ENCODE data around the gene IL9. TPM values are rescaled to one million over a fixed set of nuclear protein-coding genes. Genes with fewer than 3 reads are reported as not detected.

The IL9 gene
- total and polyA plus RNA-seq, 2 of the 4 experiments (the other 2 are of a cell fraction), result not detected

DNA sequence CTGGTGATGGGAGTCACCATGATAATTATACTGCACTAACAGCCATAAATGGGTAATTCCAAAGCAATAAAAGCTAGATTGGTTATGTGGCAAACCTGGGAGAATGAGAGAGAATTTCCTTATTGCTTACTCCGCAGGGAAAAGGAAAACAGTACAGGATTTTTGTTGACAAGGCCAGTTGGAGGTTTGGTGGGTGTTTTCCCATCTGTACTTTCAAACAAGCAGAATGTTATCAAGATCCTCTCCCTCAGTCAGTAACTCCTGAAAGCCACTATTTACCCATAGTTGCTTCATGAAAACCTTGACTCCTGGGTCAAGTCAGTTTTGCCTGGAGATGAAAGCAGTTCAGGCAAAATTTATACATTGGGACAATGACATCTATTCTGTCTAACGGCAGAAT is 26.4 kb downstream of the IL9 start:
- no TSS peak for BruUV-seq (replicated peaks)
- H3K9me3 ChIP-seq (ENCODE audit: control insufficient read depth, insufficient read depth, low read length), result no peaks in the 10 kb centered on the region
- no peak overlapping the region for H3K56ac ChIP-seq (ENCODE audit: extremely low read depth, insufficient read depth, low read length)
- no peak overlapping the region for H2BK20ac ChIP-seq (ENCODE audit: low read depth, low read length)
- in situ Hi-C loops (cut with MboI; ENCODE audit: low sequenced_read_pairs), result no loop called here
- no peak overlapping the region for H4K8ac ChIP-seq (ENCODE audit: low read depth in 2 of 2, low read length in 2 of 2)
- H3K79me1 ChIP-seq (ENCODE audit: low read depth in 1 of 2, low read length in 2 of 2), result no peaks in the 10 kb centered on the region
- H4K5ac ChIP-seq (ENCODE audit: low read depth, low read length), result no peak overlapping the region
- intact Hi-C loops (cut with micrococcal nuclease), result no loop called here
- no peak overlapping the region for H3K14ac ChIP-seq (replicated peaks; ENCODE audit: low read depth, low read length)
- H2AK9ac ChIP-seq (replicated peaks; ENCODE audit: low read depth, low read length, poor library complexity), result no peak overlapping the region
- ChIA-PET CTCF (interaction anchor here (0.6 kb wide), 1 partner anchor 25 kb away, joined by 3 read pairs; no protein-coding TSS in a partner anchor), POLR2A (ENCODE audit: unreplicated experiment) (no interaction called here)
- H3K4ac ChIP-seq (ENCODE audit: low read depth, low read length), result no peak overlapping the region
- ATAC-seq (ENCODE audit: low read depth) (no peak), DNase-seq (no peak)
- peaks cover 10% of the 10 kb centered on the region for H3K27me3 ChIP-seq (ENCODE audit: control insufficient read depth, insufficient read depth, low read length)
- H3K4me1 ChIP-seq (ENCODE audit: control insufficient read depth, insufficient read depth, low read length), result no peaks in the 10 kb centered on the region
- H4K91ac ChIP-seq (ENCODE audit: insufficient read depth, low read depth, low read length), result no peak overlapping the region
- H2BK5ac ChIP-seq (ENCODE audit: low read depth, low read length, poor library complexity, severe bottlenecking), result no peak overlapping the region
- TF ChIP-seq BHLHE40 (IDR thresholded peaks at IDR 0.05; ENCODE audit: low read depth, low read length), result no peak
- no peak for TF ChIP-seq RCOR1 (IDR thresholded peaks at IDR 0.05; ENCODE audit: insufficient replicate concordance, low read length)
- no peak for TF ChIP-seq RAD21 (IDR thresholded peaks at IDR 0.05; ENCODE audit: low read length)
- TF ChIP-seq FOS (IDR thresholded peaks at IDR 0.05; ENCODE audit: low read depth, low read length), result no peak
- no peak for TF ChIP-seq CHD1 (IDR thresholded peaks at IDR 0.05; ENCODE audit: low read depth, low read length)
- TF ChIP-seq CEBPB (IDR thresholded peaks at IDR 0.05; ENCODE audit: low read depth, low read length), result no peak
- TF ChIP-seq MXI1 (IDR thresholded peaks at IDR 0.05; ENCODE audit: borderline replicate concordance, low read depth, low read length), result no peak
- no peak for TF ChIP-seq SMC3 (IDR thresholded peaks at IDR 0.05; ENCODE audit: low read depth, low read length)
- TF ChIP-seq RFX5 (IDR thresholded peaks at IDR 0.05; ENCODE audit: low read depth, low read length), result no peak
- TF ChIP-seq, protein P1, sequence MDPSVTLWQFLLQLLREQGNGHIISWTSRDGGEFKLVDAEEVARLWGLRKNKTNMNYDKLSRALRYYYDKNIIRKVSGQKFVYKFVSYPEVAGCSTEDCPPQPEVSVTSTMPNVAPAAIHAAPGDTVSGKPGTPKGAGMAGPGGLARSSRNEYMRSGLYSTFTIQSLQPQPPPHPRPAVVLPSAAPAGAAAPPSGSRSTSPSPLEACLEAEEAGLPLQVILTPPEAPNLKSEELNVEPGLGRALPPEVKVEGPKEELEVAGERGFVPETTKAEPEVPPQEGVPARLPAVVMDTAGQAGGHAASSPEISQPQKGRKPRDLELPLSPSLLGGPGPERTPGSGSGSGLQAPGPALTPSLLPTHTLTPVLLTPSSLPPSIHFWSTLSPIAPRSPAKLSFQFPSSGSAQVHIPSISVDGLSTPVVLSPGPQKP (IDR thresholded peaks at IDR 0.05; ENCODE audit: borderline replicate concordance, low read depth, low read length), result no peak
- TF ChIP-seq MAZ (IDR thresholded peaks at IDR 0.05; ENCODE audit: borderline replicate concordance, low read depth, low read length), result no peak
- TF ChIP-seq, protein P2, sequence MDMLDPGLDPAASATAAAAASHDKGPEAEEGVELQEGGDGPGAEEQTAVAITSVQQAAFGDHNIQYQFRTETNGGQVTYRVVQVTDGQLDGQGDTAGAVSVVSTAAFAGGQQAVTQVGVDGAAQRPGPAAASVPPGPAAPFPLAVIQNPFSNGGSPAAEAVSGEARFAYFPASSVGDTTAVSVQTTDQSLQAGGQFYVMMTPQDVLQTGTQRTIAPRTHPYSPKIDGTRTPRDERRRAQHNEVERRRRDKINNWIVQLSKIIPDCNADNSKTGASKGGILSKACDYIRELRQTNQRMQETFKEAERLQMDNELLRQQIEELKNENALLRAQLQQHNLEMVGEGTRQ (IDR thresholded peaks at IDR 0.05; ENCODE audit: low read depth, low read length), result no peak
- no peak overlapping the region for H2AK5ac ChIP-seq (ENCODE audit: low read depth, low read length)
- no peak overlapping the region for H3K4me3 ChIP-seq (ENCODE audit: insufficient read depth, low read depth, low read length)
- H3K4me2 ChIP-seq (ENCODE audit: low read depth, low read length), result no peak overlapping the region
- no CpG with 5 or more reads among the region's 2 CpGs for WGBS, 2 experiments (ENCODE audit: extremely low coverage in 2 of 2, insufficient read length in 1 of 2)
- H3K9me1 ChIP-seq (ENCODE audit: insufficient read depth, low read length), result no peaks in the 10 kb centered on the region
- H2BK120ac ChIP-seq (ENCODE audit: low read depth, low read length), result no peak overlapping the region
- no peak overlapping the region for H3K23ac ChIP-seq (ENCODE audit: low read depth, low read length)
- H2AFZ ChIP-seq (replicated peaks; ENCODE audit: low read length, poor library complexity), result no peak overlapping the region
- H3K27ac ChIP-seq (ENCODE audit: insufficient read depth, low read length), result no peak overlapping the region
- dilution Hi-C loops (cut with HindIII; ENCODE audit: low sequenced_read_pairs, unreplicated experiment), result no loop called here
- no peak overlapping the region for H2BK15ac ChIP-seq (ENCODE audit: low read depth, low read length)
- no peaks in the 10 kb centered on the region for H4K20me1 ChIP-seq (ENCODE audit: insufficient read depth, low read length)
- H3K36me3 ChIP-seq (ENCODE audit: control insufficient read depth, insufficient read depth, low read length), result no peaks in the 10 kb centered on the region
- no peak overlapping the region for H3K18ac ChIP-seq (ENCODE audit: low read depth, low read length)
- H3K9ac ChIP-seq (ENCODE audit: low read depth, low read length), result no peak overlapping the region

Data from IMR-90 (cell line).